NCI-H1417 (cell line): ENCODE measurements around the gene TSPAN5.
"Not testable (repeated sequence)": the region's sequence is repeated elsewhere in the genome, so short reads cannot be mapped to it uniquely, and the experiment has no call there.

Experiments
- DNase-seq, 3 experiments: peaks; one replicate each; lab custom pipeline; 2025; lab: John Stamatoyannopoulos, UW

Gene TSPAN5

GRCh38 chr4:98491899-98492559 lies 166.4 kb downstream of the TSPAN5 start:
- no peak for DNase-seq

- DNase-seq: no peak
Observed at GRCh38 chr4:98490251-98490650, 168.2 kb downstream of the TSPAN5 start.

GRCh38 chr4:98485816-98486345 lies 172.5 kb downstream of the TSPAN5 start:
- no peak for DNase-seq

GRCh38 chr4:98484031-98484430 lies 174.4 kb downstream of the TSPAN5 start:
- DNase-seq: no peak

GRCh38 chr4:98482847-98483806 lies 175.3 kb downstream of the TSPAN5 start:
- DNase-seq: no peak

- no peak for DNase-seq
Observed at GRCh38 chr4:98482503-98482846, 175.9 kb downstream of the TSPAN5 start.

GRCh38 chr4:98481167-98481566 lies 177.2 kb downstream of the TSPAN5 start:
- no peak for DNase-seq

- no peak for DNase-seq
Observed at GRCh38 chr4:98480535-98480934, 177.9 kb downstream of the TSPAN5 start.

- DNase-seq: peak in 1 of 3 experiments; percentile 6
Observed at GRCh38 chr4:98479590-98479989, 178.8 kb downstream of the TSPAN5 start.

- DNase-seq: no peak
Observed at GRCh38 chr4:98476891-98477290, 181.5 kb downstream of the TSPAN5 start.

- no peak for DNase-seq
Observed at GRCh38 chr4:98474408-98474844, 184.0 kb downstream of the TSPAN5 start.

GRCh38 chr4:98473046-98473445 lies 185.4 kb downstream of the TSPAN5 start:
- DNase-seq: no peak

- no peak for DNase-seq
Observed at GRCh38 chr4:98470831-98471230, 187.6 kb downstream of the TSPAN5 start.

GRCh38 chr4:98470366-98470765 lies 188.0 kb downstream of the TSPAN5 start:
- no peak for DNase-seq

GRCh38 chr4:98469771-98470170 lies 188.6 kb downstream of the TSPAN5 start:
- DNase-seq: no peak

- DNase-seq: no peak
Observed at GRCh38 chr4:98468709-98469108, 189.7 kb downstream of the TSPAN5 start.

- DNase-seq: peak; percentile 68 to 91 (median 76)
Observed at GRCh38 chr4:98467627-98468072, 190.8 kb downstream of the TSPAN5 start.

GRCh38 chr4:98466868-98467599 lies 191.4 kb downstream of the TSPAN5 start:
- DNase-seq: no peak

- no peak for DNase-seq
Observed at GRCh38 chr4:98462487-98462886, 195.9 kb downstream of the TSPAN5 start.

GRCh38 chr4:98461121-98461865 lies 197.1 kb downstream of the TSPAN5 start:
- DNase-seq: not testable (repeated sequence)

GRCh38 chr4:98457422-98457821 lies 201.0 kb downstream of the TSPAN5 start:
- not testable (repeated sequence) for DNase-seq
